ENCODE data around the gene TMEM208.

TMEM208 gene

GRCh38 chr16:67246081-67246755, 19.3 kb downstream of the TMEM208 start:
- peak; percentile 16 for TF ChIP-seq CTCF (IDR thresholded peaks at IDR 0.05)
- Histone ChIP-seq H3K9me3 (no peaks in the 10 kb centered on the region), H3K27ac (peak overlapping the region; percentile 99), H3K27me3 (peaks cover 37% of the 10 kb centered on the region), H3K4me3 (ENCODE audit: low read depth in 1 of 2, low read length in 1 of 2) (peak overlapping the region; percentile 82 to 88), H3K36me3 (no peaks in the 10 kb centered on the region), H3K4me1 (ENCODE audit: control insufficient read depth in 1 of 2, insufficient read depth in 1 of 2, low read depth in 1 of 2, low read length in 1 of 2) (peaks cover 53 to 63% of the 10 kb centered on the region in 2 experiments)

GRCh38 chr16:67246756-67247191, 19.8 kb downstream of the TMEM208 start:
- no peak for TF ChIP-seq CTCF (IDR thresholded peaks at IDR 0.05)
- Histone ChIP-seq H3K27ac (peak overlapping the region; percentile 99), H3K4me3 (ENCODE audit: low read depth in 1 of 2, low read length in 1 of 2) (peak overlapping the region; percentile 82 to 88), H3K27me3 (peaks cover 43% of the 10 kb centered on the region), H3K4me1 (ENCODE audit: control insufficient read depth in 1 of 2, insufficient read depth in 1 of 2, low read depth in 1 of 2, low read length in 1 of 2) (peaks cover 53 to 63% of the 10 kb centered on the region in 2 experiments), H3K36me3 (no peaks in the 10 kb centered on the region), H3K9me3 (no peaks in the 10 kb centered on the region)

- TF ChIP-seq CTCF (IDR thresholded peaks at IDR 0.05): peak; percentile 57
- peaks cover 51 to 63% of the 10 kb centered on the region in 2 experiments for H3K4me1 ChIP-seq (ENCODE audit: control insufficient read depth in 1 of 2, insufficient read depth in 1 of 2, low read depth in 1 of 2, low read length in 1 of 2)
- peak within 1 kb of the TSS; percentile 99 for H3K27ac ChIP-seq
- no peaks in the 10 kb centered on the region for H3K9me3 ChIP-seq
- H3K27me3 ChIP-seq: peaks cover 45% of the 10 kb centered on the region
- H3K4me3 ChIP-seq (ENCODE audit: low read depth in 1 of 2, low read length in 1 of 2): peak within 1 kb of the TSS; percentile 82 to 88
- no peaks in the 10 kb centered on the region for H3K36me3 ChIP-seq
Observed at GRCh38 chr16:67247192-67248072, 20.5 kb downstream of the TMEM208 start, which contains the start of gene FHOD1. Gene FHOD1, minus strand, starts transcription at chr16:67247481. Its CDS starts 71 bp downstream, at chr16:67247410.

GRCh38 chr16:67248073-67248400, 21.1 kb downstream of the TMEM208 start:
- Histone ChIP-seq H3K4me1 (ENCODE audit: control insufficient read depth in 1 of 2, insufficient read depth in 1 of 2, low read depth in 1 of 2, low read length in 1 of 2) (peaks cover 47 to 60% of the 10 kb centered on the region in 2 experiments), H3K27ac (no peak overlapping the region), H3K9me3 (no peaks in the 10 kb centered on the region), H3K36me3 (no peaks in the 10 kb centered on the region), H3K4me3 (ENCODE audit: low read depth in 1 of 2, low read length in 1 of 2) (peak overlapping the region; percentile 82 to 88), H3K27me3 (peaks cover 50% of the 10 kb centered on the region)
- no peak for TF ChIP-seq CTCF (IDR thresholded peaks at IDR 0.05)

- peak within 1 kb of the TSS; percentile 99 for H3K27ac ChIP-seq
- peaks cover 50% of the 10 kb centered on the region for H3K27me3 ChIP-seq
- TF ChIP-seq CTCF (IDR thresholded peaks at IDR 0.05): no peak
- H3K4me3 ChIP-seq (ENCODE audit: low read depth in 1 of 2, low read length in 1 of 2): peak within 1 kb of the TSS; percentile 82 to 88
- no peaks in the 10 kb centered on the region for H3K36me3 ChIP-seq
- peaks cover 42 to 55% of the 10 kb centered on the region in 2 experiments for H3K4me1 ChIP-seq (ENCODE audit: control insufficient read depth in 1 of 2, insufficient read depth in 1 of 2, low read depth in 1 of 2, low read length in 1 of 2)
- no peaks in the 10 kb centered on the region for H3K9me3 ChIP-seq
Observed at GRCh38 chr16:67248401-67249177, 21.7 kb downstream of the TMEM208 start, which contains the start of gene SLC9A5. Gene SLC9A5, plus strand, starts transcription at chr16:67248979. Its CDS starts 36 bp downstream, at chr16:67249015.
